ENCODE measurements around the gene OR6S1. TPM values are rescaled to one million over a fixed set of nuclear protein-coding genes. Genes with fewer than 3 reads are reported as not detected.

Gene OR6S1
- total and polyA plus RNA-seq, 2 of the 8 experiments (the other 6 are each of a cell fraction or from before 2014, with no cell fraction given), result not detected

DNA sequence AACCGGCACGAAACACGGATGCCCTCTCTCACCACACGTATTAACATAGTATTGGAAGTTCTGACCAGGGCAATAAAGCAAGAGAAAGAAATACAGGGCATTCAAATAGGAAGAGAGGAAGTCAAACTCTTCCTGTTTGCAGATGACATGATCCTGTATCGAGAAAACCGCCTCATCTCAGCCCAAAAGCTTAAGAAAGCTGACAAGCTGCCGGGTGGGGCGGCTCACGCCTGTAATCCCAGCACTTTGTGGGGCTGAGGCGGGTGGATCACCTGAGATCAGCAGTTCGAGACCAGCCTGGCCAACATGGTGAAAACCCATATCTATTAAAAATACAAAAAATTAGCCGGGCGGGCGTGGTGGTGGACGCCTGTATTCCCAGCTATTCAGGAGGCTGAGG is 17.7 kb downstream of the OR6S1 start:
- H3K9me3 ChIP-seq (ENCODE audit: insufficient read depth in 2 of 2, low read depth in 1 of 2, low read length in 1 of 2), result no peaks in the 10 kb centered on the region
- H3K9ac ChIP-seq (replicated peaks in 1 of 4; ENCODE audit: extremely low read depth in 1 of 4, low read depth in 3 of 4, low read length in 3 of 4), result no peak overlapping the region
- H2BK12ac ChIP-seq (ENCODE audit: low read depth, low read length), result no peak overlapping the region
- no peak overlapping the region for H3K14ac ChIP-seq (ENCODE audit: insufficient read length)
- H3K23ac ChIP-seq (ENCODE audit: insufficient read length), result no peak overlapping the region
- no peak overlapping the region for H2BK15ac ChIP-seq (ENCODE audit: low read length)
- no peak overlapping the region for H4K91ac ChIP-seq (replicated peaks; ENCODE audit: insufficient read length, low read length)
- WGBS, 2 experiments (ENCODE audit: extremely low coverage in 1 of 2, insufficient coverage in 1 of 2, insufficient read length in 1 of 2, insufficient replicate concordance in 2 of 2, low coverage in 1 of 2, low lambda C conversion rate in 2 of 2, missing lambda C conversion rate in 1 of 2), result 15% methylated on average over 15 of the region's 15 CpGs; no CpG with 5 or more reads in 1 of the 2 experiments
- no peak overlapping the region for H4K8ac ChIP-seq (ENCODE audit: extremely low read depth, insufficient read depth, low read length)
- no peak overlapping the region for H3K18ac ChIP-seq (ENCODE audit: extremely low read depth, low read length)
- no peak overlapping the region for H2AK5ac ChIP-seq (ENCODE audit: low read depth, low read length)
- no peak overlapping the region for H2BK5ac ChIP-seq (ENCODE audit: low read depth, low read length)
- H3K4me1 ChIP-seq (replicated peaks in 1 of 4; ENCODE audit: control insufficient read depth in 3 of 4, insufficient read depth in 4 of 4, low read length in 3 of 4), result peaks cover 0 to 10% (median 1%) of the 10 kb centered on the region in 4 experiments; a peak in 2 of 7 replicates
- H3K4me2 ChIP-seq (ENCODE audit: insufficient read depth in 1 of 2, low read depth in 2 of 2, low read length in 2 of 2), result peak overlapping the region; percentile 62 to 95
- H3K27ac ChIP-seq (ENCODE audit: low read depth, low read length), result no peak overlapping the region
- H2BK20ac ChIP-seq (ENCODE audit: low read length), result no peak overlapping the region
- no peaks in the 10 kb centered on the region for H3K36me3 ChIP-seq (ENCODE audit: control insufficient read depth in 2 of 4, insufficient read depth in 4 of 4, low read length in 3 of 4)
- H3K79me1 ChIP-seq (ENCODE audit: low read depth, low read length), result no peaks in the 10 kb centered on the region
- FAIRE-seq (no peak), DNase-seq (ENCODE audit: low read depth in 1 of 2, low spot score in 2 of 2) (no peak)
- peaks cover 0 to 24% (median 16%) of the 10 kb centered on the region in 4 experiments; a peak in 6 of 7 replicates for H3K27me3 ChIP-seq (replicated peaks in 1 of 4; ENCODE audit: control insufficient read depth in 3 of 4, extremely low read depth in 1 of 4, insufficient read depth in 3 of 4, low read length in 3 of 4)
- ChIA-PET POLR2A (ENCODE audit: partially characterized antibody) (interaction anchor here (3.0 kb wide), 1 partner anchor 154 kb away, joined by 8 read pairs; the partner anchor contains the start of gene PNP), CTCF (ENCODE audit: partially characterized antibody) (interaction anchor here (1.4 to 3.8 kb wide), 5 partner anchors 10 to 249 kb away, joined by 3 to 21 read pairs (median 9); partner anchors contain the start of gene RNASE4)
- H4K5ac ChIP-seq (ENCODE audit: insufficient read length, low read depth, low read length), result no peak overlapping the region
- H3K79me2 ChIP-seq (ENCODE audit: control insufficient read depth in 1 of 2, insufficient read depth in 2 of 2, low read length in 2 of 2), result no peaks in the 10 kb centered on the region
- H2BK120ac ChIP-seq (replicated peaks; ENCODE audit: low read depth, low read length), result no peak overlapping the region
- peaks cover 25% of the 10 kb centered on the region for H3K23me2 ChIP-seq (ENCODE audit: low read depth, low read length)
- 0 out of 4 replicates have a peak, but pooled peaks of 1 of the 2 experiments have one; percentile 21 for TF ChIP-seq SIN3A (conservative IDR thresholded peaks at IDR 0.05 in 1 of 2, IDR thresholded peaks at IDR 0.05 in 1 of 2; ENCODE audit: low read depth in 1 of 2, low read length in 2 of 2)
- TF ChIP-seq SRF (IDR thresholded peaks at IDR 0.05; ENCODE audit: low read depth, low read length), result no peak
- H2AFZ ChIP-seq (ENCODE audit: low read length), result no peak overlapping the region
- no peak overlapping the region for H3K56ac ChIP-seq (replicated peaks; ENCODE audit: insufficient read length, low read depth, low read length)
- no peaks in the 10 kb centered on the region for H4K20me1 ChIP-seq (replicated peaks in 1 of 2; ENCODE audit: control insufficient read depth in 1 of 2, insufficient read depth in 2 of 2, low read length in 2 of 2)
- H3K4ac ChIP-seq (replicated peaks; ENCODE audit: insufficient read length, low read depth, low read length), result no peak overlapping the region
- H3K4me3 ChIP-seq (ENCODE audit: extremely low read depth in 1 of 4, insufficient read depth in 2 of 4, low read depth in 3 of 4, low read length in 4 of 4), result peak overlapping the region; percentile 64 to 99 (median 82); a peak in 5 of 8 replicates
